ENCODE data around the gene ACTG1.

ACTG1 gene

DNA sequence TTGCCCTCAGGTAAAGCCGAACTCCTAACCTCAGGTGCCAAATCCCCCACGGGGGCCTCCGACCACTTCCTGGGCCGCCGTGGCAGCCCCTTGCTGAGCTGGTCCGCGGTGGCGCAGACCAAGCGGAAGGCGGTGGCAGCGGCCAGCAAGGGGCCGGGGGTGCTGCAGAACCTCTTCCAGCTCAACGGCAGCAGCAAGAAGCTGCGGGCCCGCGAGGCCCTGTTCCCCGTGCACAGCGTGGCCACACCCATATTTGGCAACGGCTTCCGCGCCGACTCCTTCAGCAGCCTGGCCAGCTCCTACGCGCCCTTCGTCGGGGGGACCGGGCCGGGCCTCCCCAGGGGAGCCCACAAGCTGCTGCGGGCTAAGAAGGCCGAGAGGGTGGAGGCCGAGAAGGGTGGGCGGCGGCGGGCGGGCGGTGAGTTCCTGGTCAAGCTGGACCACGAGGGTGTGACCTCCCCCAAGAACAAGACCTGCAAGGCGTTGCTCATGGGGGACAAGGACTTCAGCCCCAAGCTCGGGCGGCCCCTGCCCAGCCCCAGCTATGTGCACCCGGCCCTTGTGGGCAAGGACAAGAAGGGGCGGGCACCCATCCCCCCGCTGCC, 51.6 kb downstream of the ACTG1 start:
- DNase-seq = no peak

All from NCI-H446 (cell line).